HG02798 (cell line): Measurements from ENCODE around the gene ERLIN1.
A peak's percentile ranks its signal among the peaks of the same experiment; 100 is the strongest.

Source experiments
- ATAC-seq: cut with Tn5 transposase; IDR thresholded peaks from one replicate; pipeline ENCODE4 v1.9.1; 2021; ENCODE audit warnings: mild to moderate bottlenecking; ENCODE audit not compliant: unreplicated experiment, poor library complexity

Gene ERLIN1

GRCh38 chr10:100174699-100175677 is 10.8 kb downstream of the ERLIN1 start:
- ATAC-seq, result peak; percentile 80

GRCh38 chr10:100173035-100173434 is 12.8 kb downstream of the ERLIN1 start:
- ATAC-seq, result no peak

- ATAC-seq, result no peak
These were observed 13.5 kb downstream of the ERLIN1 start for GRCh38 chr10:100172349-100172748.

- no peak for ATAC-seq
These were observed 17.6 kb downstream of the ERLIN1 start for GRCh38 chr10:100168313-100168643.

- no peak for ATAC-seq
These were observed 18.1 kb downstream of the ERLIN1 start for GRCh38 chr10:100167553-100168312.

- ATAC-seq, result no peak
These were observed 21.9 kb downstream of the ERLIN1 start for GRCh38 chr10:100163704-100164621.

GRCh38 chr10:100162696-100163095 is 23.1 kb downstream of the ERLIN1 start:
- no peak for ATAC-seq

GRCh38 chr10:100158044-100158805 is 27.6 kb downstream of the ERLIN1 start:
- ATAC-seq, result peak; percentile 90

GRCh38 chr10:100157156-100157555 is 28.7 kb downstream of the ERLIN1 start:
- no peak for ATAC-seq

- ATAC-seq, result no peak
These were observed 29.9 kb downstream of the ERLIN1 start for GRCh38 chr10:100155936-100156335.

GRCh38 chr10:100154666-100155065 is 31.2 kb downstream of the ERLIN1 start:
- ATAC-seq, result no peak

GRCh38 chr10:100153239-100153825 is 32.5 kb downstream of the ERLIN1 start:
- no peak for ATAC-seq

- no peak for ATAC-seq
These were observed 34.0 kb downstream of the ERLIN1 start for GRCh38 chr10:100151723-100152300.

- peak; percentile 65 for ATAC-seq
These were observed 37.2 kb downstream of the ERLIN1 start for GRCh38 chr10:100148353-100149211.

GRCh38 chr10:100146875-100147650 is 38.8 kb downstream of the ERLIN1 start:
- no peak for ATAC-seq

- no peak for ATAC-seq
These were observed 39.4 kb downstream of the ERLIN1 start for GRCh38 chr10:100146398-100146797.

GRCh38 chr10:100143756-100144155 is 42.1 kb downstream of the ERLIN1 start:
- ATAC-seq, result no peak
